ENCODE results near the gene KREMEN2.
A peak's percentile ranks its signal among the peaks of the same experiment; 100 is the strongest.

The KREMEN2 gene

DNA sequence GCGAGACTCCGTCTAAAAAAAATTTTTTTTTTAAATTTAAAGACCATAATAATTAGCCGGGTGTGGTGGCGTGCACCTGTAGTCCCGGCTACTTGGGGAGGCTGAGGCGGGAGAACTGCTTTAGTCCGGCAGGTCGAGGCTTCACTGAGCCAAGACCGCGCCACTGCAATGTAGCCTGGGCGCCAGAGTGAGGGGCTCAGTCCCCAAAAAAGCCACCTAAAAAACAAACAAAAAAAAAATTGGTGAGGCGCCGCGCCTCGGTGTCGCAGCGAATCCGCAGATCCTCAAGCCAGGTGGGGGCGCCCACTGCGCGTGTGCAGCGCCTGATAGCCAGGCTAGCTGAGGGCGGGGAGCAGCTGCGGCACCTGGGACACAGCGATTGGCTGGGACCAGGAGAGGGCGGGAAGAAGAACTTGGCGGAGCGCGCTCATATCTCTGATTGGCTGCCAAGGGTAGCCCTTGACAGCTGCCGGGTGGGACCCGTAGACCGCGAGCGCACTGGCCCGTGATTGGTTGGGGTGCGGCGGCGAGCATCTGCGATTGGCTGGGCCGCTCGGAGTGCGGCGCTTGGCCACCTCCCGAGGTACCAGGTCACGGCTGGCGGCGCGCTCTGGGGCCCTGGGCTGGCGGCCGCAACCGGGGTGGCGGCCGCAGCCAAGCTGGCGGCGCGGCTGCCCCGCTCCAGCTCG, 39.7 kb downstream of the KREMEN2 start:
- peak; percentile 93 to 97 (median 96) for DNase-seq (ENCODE audit: low read depth in 2 of 3, low spot score in 1 of 3)

DNA sequence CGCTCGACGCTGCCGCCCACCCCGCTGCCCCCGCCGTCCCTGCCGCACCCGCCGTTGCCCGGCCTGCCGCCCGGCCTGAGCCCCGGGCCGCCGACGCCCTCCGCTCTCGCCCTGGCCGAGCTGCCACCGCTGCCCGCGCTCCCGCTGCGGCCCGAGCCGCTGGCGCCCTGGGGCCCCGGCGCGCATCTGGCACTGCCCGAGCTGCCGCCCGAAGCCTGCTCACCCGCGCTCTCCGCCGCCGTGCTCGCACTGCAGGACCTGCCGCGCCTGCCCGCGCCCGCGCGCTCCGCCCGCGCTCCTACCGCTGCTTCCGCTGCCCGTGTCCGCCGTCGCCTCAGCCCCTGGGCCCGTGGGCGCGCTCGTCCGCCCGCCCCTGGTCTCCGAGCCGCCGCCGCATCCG, 40.2 kb downstream of the KREMEN2 start:
- DNase-seq (ENCODE audit: low read depth in 2 of 3, low spot score in 1 of 3) = no peak

GRCh38 chr16:3004781-3005284, 40.8 kb downstream of the KREMEN2 start:
- no peak for DNase-seq (ENCODE audit: low read depth in 2 of 3, low spot score in 1 of 3)

DNA sequence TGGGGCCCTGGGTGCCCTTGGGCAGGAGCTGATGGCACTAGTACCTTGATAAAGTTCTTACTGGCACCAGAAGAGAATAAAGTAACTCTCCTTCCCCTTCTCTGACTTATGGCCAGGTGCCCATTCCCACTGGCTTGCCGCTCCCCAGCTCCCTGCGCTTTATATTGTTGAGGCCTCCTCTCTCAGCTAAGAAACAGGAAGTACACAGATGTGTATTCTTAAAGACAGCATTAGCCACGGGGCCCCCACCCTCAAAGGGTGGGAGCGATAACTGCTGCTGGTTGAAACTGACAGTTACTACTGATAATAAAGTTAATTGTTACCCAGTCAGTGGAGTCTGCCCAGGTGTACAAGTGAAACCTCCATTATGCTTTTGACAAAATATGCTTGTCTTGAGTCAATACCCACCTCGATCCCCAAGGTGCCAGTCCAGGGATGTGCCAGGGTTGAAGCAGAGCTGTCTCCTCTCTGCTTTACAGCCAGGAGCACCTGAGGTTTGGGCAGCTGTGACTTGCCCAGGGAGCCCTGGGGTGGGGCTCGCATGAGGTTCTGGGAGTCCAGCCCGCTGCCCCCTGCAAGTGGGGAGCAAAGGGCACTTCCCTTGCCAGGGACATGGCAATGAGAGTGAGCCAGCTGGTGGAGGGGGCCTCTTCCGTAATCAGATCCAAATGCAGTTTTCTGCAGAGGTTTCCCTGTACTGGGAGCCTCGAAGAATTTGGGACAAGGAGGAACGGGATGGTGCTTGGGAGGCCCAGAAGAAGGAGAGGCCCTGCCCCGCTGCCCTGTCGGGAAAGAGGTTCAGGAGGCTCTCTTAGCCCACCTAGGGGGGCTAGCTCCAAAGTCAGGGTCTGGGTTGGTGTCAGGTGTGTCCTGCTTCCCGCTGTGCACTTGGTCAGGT, 43.2 kb downstream of the KREMEN2 start:
- no peak for DNase-seq (ENCODE audit: low read depth in 2 of 3, low spot score in 1 of 3)

GRCh38 chr16:3007957-3008689, 44.0 kb downstream of the KREMEN2 start:
- DNase-seq (ENCODE audit: low read depth in 2 of 3, low spot score in 1 of 3) = no peak

DNA sequence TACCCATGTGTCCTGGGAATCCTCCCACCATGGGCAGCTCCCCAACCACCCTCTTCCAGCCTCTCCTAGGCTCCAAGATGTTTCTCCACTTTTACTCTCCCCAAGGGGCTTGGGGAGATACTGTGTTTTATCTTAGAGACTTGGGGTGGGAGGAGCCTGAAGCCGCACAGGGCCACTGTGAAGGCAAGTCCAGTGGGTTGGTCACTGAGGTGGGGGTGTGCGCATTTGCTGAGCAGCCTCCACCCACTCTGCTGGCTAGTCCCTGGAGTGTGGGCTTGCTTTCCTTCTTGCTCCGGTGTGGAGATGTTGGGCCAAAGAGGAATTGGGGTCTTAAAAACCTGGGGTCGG, 44.6 kb downstream of the KREMEN2 start:
- DNase-seq (ENCODE audit: low read depth in 2 of 3, low spot score in 1 of 3) = no peak

DNA sequence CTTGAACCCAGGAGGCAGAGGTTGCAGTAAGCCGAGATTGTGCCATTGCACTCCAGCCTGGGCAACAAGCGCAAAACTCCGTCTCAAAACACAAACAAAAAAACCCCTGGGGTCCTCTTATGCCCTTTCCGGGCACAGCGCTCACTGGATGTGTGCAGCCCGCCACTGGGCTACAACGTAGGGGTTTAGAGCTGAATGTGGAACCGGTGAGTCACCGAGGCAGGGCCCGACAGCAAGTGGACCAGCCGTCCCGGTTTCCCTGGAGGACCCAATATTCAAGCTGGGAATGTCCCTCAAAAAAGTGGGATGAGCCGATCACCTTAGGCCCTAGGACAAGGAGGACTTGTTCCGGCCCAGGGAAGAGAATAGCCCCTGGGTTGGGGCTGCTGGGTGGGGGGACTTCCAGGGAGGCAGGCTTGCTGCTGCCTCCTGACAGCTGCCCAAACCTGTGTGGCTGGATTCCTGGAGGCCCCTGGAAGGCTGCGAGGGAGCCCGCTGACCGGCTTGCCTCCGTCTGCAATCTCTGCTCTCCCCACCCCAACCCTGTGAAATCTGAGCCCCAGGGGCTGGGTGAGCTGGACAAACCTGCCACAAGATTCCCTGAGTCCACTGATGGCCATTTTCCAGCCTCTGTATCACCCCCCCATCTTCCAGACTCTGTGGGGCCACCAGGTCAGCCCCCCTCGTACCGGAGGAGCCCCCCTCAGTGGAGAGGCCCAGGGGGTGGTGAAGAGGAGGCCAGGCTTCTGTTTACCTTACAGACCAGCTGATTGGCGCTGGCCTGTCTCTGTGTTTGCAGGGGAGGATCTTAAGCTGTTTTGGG, 45.7 kb downstream of the KREMEN2 start:
- no peak for DNase-seq (ENCODE audit: low read depth in 2 of 3, low spot score in 1 of 3)

- DNase-seq (ENCODE audit: low read depth in 2 of 3, low spot score in 1 of 3) = no peak
These were observed 46.4 kb downstream of the KREMEN2 start for GRCh38 chr16:3010510-3010909.

DNA sequence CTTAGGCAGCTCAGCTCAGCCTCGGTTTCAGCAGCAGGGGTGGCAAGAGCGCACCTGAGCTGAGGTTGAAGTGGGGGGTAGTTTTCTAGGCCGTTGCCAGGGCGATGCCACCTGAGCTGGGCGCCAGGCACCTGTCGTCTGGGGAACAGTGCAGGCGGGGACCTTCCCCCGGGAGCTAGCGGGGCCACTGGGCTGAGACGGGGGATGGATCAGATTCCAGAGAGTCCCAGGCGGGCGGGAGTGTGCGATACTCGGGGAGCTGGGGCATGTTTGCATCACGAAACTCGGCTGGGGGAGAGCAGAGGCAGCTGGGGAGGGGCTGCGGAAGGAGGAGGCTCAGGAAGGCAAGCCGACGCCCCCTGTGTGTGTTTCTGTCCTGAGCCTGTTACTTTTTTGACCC, 48.2 kb downstream of the KREMEN2 start:
- no peak for DNase-seq (ENCODE audit: low read depth in 2 of 3, low spot score in 1 of 3)

GRCh38 chr16:3012828-3013420, 48.8 kb downstream of the KREMEN2 start, which contains the start of gene CLDN9:
CLDN9 (plus strand) TSS chr16:3012923; CDS start chr16:3013363, 440 bp downstream.
- DNase-seq (ENCODE audit: low read depth in 2 of 3, low spot score in 1 of 3) = no peak

- no peak for DNase-seq (ENCODE audit: low read depth in 2 of 3, low spot score in 1 of 3)
These were observed 49.4 kb downstream of the KREMEN2 start for GRCh38 chr16:3013491-3013951.

DNA sequence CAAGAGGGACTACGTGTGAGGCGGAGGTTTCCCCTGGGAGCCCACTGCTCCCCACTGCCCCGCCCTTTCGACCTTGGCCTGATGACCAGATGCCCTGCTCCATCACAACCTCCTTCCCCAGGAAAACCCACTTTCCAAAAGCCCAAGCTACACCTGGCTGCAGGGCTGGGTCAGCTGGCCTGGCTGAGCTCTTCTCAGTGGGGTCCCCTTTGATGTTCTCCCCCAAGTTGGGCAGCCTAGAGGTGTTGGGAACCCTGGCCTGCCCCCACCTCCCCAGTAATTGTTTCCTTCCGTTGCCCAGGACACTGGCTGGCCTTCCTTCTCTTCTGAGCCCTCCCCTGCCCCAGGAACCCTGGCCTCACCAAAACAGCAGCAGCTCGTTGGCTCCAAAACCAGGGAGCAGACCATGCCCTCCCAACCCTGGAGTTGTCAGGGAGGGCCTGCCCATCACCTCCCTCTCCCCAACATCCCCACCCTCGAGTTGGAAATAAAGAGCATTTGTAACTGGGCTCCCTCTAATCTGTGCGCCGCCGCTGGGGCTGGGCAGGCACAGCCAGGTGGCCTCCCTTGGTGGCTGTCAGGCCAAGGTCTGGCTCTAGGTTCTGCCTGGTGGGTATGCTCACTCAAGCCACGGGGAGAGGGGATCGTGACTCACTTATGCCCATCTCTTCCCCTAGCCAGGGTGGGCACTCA, 50.1 kb downstream of the KREMEN2 start:
- DNase-seq (ENCODE audit: low read depth in 2 of 3, low spot score in 1 of 3) = no peak

GRCh38 chr16:3014971-3015370, 50.9 kb downstream of the KREMEN2 start:
- DNase-seq (ENCODE audit: low read depth in 2 of 3, low spot score in 1 of 3) = no peak

DNA sequence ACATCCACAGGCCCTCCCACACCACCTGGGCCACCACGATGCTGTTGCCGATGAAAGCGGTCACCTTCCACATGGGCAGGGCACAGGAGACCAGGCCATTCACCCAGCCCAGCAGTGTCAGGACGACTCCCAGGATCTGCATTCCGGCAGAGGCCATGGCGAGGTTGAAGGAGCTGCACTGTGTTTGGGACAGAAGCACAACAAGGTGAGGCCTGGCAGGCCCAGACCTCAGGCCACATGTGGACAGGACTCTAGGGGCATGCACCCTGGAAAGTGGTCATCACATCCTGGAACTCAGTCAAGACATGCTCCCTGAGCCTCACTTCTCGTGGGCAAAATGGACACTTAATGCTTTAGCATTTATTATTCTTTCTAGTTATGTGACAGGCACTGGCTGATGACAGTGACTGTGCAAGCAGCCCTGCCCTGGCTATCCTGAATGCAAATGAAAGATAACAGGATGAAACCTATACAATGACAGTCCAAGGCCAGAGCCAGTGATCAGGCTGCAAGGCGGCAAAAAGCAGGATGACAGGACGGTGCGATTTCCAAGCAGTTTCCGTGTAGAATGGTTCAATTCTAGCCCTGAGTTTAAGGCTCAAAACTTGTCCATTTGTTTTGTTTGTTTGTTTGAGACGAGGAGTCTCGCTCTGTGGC, 51.9 kb downstream of the KREMEN2 start:
- DNase-seq (ENCODE audit: low read depth in 2 of 3, low spot score in 1 of 3) = no peak

GRCh38 chr16:3017344-3017743, 53.3 kb downstream of the KREMEN2 start:
- no peak for DNase-seq (ENCODE audit: low read depth in 2 of 3, low spot score in 1 of 3)

Data from stimulated activated CD4-positive, alpha-beta T cell treated with anti-CD3 and anti-CD28 coated beads, Interleukin-12 subunit alpha, Interleukin-12 subunit beta, amount 100 ng/mL, for 48 hours (primary cell).